Stimulated activated CD4-positive, alpha-beta T cell treated with anti-CD3 and anti-CD28 coated beads, Interleukin-15, amount 100 ng/mL, for 48 hours (primary cell): ENCODE data around the gene CA5A.
A peak's percentile ranks its signal among the peaks of the same experiment; 100 is the strongest.
"Not testable (repeated sequence)": the region's sequence is repeated elsewhere in the genome, so short reads cannot be mapped to it uniquely, and the experiment has no call there.

Experiments
- DNase-seq, 2 donors: peaks; one replicate each; pipeline ENCODE4 v3.0.0-alpha.2; 2020; ENCODE audit warnings: low read depth in 2 of 2

The CA5A gene

GRCh38 chr16:87924041-87924810, 12.1 kb downstream of the CA5A start:
- no peak for DNase-seq

DNA sequence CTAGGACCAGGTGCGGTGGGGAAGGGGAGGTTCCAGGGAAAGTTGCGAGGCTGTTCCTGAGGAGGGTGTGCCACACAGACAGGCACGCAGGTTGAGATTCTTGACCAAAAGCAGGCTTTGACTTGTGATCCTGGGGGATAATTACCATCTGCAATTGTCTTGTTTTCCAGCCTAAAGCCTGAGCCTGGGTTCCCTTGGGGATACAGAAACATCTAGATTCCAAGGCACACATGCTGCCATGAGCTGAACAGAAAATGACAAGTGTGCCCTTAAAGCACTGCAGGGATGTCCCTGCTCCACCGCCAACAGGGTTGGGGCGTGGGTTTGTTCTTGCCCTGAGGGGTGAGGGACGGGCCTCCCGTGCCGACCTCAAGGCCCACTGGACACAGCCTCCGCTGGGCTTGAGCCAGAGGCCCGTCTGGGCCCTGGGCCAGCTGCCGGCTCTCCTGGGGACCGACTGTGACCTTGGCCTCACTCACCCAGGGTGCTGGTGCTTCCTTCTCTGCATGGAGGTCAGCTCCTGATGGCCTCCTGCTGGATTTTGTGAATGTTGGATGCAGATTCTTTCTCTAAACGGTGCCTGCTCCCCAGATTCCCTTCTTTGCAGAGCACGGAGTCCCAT, 14.0 kb downstream of the CA5A start:
- no peak for DNase-seq

- no peak for DNase-seq
Measured at GRCh38 chr16:87921236-87921773, 15.0 kb downstream of the CA5A start.

GRCh38 chr16:87919681-87919994, 16.7 kb downstream of the CA5A start:
- DNase-seq = no peak

DNA sequence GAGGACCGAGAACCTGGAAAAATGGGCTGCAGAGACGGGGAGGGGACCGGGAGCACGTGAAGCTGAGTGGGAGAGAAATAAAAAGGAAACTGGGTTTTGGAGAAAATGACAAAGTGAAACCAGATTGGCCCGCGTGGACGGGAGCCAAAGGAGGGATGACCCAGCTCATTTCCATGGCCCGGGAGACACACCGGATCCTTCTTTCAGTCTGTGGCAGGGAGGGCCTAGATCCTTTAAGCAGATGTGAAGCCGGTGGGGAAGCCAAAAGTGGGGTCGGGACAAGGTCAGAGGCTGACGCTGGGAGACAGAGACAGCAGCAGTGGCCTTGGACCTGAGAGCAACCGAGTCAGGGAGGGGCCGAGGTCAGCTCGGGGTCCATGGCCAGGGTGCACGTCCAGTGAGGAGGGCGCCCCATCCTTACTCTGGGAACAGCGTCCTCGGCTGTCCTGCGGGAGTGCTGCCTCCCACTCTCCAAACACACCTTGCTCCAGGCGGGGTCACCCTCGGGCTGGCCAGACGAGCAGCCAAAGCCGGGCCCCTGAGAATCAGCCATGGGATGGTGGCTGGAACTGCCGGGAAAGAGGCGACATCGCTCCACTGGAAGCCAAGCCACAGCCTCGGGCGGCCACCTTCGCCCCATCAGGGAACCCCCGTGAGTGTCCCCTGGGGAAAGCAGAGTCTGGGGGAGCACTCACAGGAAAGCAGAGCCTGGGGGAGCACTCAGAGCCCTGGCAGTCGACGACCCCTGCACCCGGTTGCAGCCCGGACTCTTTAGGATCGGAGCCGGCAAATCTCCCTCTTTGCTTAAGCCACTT, 17.3 kb downstream of the CA5A start:
- DNase-seq = no peak

DNA sequence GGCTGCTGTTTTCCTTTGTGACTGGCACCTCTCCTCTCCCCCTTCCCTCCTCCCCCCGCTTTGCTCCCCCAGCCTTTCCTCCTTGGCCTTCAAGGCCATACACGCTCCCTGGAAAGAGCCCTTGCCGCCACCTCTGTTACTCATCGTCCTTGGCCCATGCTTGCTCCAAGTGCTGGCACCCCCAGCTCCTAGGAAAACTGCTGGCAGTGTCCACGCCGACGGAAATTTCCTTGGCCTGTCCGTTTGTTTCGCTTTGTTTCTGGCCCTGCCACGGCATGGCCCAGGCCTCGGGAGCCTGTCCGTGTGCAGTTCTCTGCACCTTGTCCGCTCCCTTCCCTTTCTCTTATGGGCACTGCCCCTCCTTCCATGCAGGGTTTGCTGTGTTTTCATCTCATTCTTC, 18.0 kb downstream of the CA5A start:
- DNase-seq = no peak

DNA sequence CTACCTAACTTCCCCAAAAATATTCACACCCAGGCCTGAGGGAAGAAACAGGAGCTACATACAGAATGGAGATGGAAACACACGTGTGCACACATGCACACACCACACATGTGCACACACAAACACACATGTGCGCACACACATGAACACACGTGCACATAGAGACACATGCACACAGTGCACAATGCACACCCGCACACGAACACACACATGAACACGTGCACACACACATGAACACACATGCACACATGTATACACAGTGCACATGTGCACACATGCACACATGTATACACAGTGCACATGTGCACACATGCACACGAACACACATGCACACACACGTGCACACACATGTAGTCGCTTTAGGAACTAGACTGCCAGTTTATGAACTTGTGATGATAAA, 18.8 kb downstream of the CA5A start:
- no peak for DNase-seq

GRCh38 chr16:87914812-87915211, 21.5 kb downstream of the CA5A start:
- no peak for DNase-seq

GRCh38 chr16:87914021-87914725, 22.2 kb downstream of the CA5A start:
- not testable (repeated sequence) for DNase-seq

- not testable (repeated sequence) for DNase-seq
Measured at GRCh38 chr16:87912691-87913090, 23.6 kb downstream of the CA5A start.

DNA sequence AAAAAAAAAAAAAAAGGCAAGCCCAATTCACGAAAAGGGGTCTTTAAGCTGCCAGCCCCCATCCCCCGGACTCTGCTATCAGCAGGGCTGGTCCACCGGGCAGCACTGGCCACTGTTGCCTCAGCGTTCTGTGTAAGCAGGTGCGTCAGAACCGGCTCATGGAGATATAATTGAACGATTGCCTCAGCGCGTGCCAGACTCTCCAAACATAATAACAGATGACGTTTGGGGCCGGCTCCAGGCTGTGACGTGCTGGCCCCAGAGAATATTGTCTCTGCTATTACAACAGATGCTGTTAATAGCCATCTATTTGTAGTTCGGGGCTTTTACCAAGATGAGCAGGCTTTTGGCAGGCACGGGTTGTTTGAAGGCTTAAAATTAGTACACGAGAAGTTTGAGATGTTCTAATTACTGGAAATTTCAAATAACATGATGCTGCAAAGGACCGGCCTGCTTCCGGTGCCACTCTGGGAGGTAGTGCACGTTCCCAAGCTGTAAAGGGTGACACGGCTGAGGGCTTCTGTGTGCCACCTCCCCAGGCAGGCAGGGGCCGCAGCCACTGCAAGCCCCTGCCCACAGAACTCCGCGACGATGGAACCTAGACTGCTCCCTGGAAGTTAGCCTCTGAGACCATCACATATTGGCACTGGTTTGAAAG, 25.1 kb downstream of the CA5A start:
- DNase-seq = not testable (repeated sequence)

GRCh38 chr16:87909203-87909935, 27.0 kb downstream of the CA5A start:
- DNase-seq = peak; percentile 80 to 84

- DNase-seq = not testable (repeated sequence)
Measured at GRCh38 chr16:87908101-87908500, 28.2 kb downstream of the CA5A start.

GRCh38 chr16:87905521-87905920, 30.8 kb downstream of the CA5A start:
- not testable (repeated sequence) for DNase-seq

GRCh38 chr16:87904963-87905362, 31.4 kb downstream of the CA5A start:
- not testable (repeated sequence) for DNase-seq

DNA sequence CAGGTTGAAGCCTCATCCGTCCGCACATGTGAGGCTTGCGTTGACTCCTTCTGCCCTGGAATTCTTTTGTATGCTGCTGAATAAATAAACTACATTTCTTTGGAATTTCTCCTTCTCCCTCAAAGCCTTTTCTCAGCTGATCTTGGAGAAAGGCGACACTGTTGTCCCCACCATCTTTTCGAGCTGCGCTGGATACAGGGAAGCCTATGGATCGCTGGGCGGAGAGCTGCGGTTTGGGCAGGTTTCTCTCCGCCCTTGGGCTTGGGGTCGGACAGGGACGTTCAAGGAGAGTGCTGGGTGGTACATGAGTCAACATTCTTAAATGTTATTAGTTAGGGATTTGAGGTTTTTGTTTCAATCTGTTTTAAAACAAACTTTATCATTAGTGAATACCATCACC, 35.8 kb downstream of the CA5A start:
- not testable (repeated sequence) for DNase-seq

DNA sequence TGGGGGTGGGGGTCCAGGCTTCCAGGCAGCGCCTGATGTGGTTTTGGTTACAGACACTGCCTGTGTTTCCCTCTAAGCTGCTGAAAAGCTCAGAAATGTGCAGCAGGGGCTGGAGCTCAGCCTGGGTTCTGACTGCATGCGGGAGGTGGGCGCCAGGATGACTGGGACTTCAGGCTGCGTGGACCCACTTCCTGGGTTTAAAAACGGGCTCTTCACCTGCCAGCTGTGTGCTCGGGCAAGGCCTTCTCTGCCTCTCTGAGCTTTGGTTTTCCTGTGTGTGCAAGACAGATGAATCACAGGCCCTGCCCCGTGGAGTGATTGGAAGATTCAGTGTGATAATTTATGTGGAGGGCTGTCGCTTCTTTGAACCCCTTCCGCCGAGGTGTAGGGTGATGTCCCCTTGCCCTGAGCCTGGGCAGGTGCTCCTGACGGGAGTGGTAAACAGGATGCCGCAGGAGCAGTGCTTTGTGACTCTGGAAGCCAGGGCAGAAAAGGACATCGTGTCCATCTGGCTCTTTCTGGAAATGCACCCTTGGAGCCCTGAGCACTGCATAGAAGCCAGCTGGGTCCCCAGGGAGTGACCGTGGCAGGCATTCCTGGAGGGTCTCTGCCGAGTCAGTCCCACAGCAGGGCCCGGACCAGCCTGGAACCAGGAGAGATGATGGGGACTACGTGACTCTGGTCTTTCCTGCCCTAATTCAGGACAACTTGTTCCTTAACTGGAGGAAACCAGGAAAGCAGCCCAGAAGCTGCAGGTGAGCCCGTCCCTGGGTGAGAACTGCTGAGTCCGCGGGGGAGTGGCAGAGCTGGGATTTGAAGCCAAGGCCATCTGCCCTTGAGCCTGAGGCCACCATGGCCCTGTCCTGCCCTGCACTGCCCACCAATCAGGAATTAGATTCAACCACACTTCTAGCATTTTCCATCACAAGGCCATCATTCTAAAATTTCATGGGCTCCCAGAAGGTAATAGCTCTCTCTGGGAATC, 38.5 kb downstream of the CA5A start:
- peak; percentile 45 to 52 for DNase-seq

DNA sequence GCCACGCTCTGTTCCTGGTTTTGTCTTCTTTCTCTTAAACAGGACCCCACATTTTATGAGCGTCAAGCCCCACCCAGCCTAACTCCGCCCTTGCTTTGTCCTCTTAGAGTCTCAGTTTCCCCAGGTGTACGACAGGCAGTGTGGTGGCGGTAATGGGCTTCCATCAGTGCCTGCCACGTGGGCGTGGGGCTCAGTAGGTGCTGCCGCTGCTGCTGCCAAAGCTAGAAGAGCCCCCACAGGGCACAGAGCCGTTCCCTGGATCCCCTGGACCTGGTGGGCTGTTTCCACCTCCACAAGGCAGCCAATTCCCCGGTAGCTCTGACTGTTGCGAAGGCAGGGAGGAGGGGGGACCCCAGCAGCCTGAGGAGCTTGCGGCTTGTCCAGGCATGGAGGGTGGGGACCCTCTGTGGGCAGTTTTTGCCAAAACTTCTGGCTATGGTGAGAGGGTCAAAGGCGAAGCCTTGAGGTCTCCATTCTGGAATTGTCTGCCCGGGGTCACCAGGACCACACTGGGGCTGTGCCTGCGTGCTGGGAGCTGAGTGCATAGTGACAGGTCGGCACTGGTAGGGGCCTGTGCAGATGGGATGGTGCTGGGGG, 39.3 kb downstream of the CA5A start:
- DNase-seq = not testable (repeated sequence)
